Mucosa of rectum (tissue), 2 donors: ENCODE data around the gene RASL12.

ENCODE experiments used
- H3K27ac ChIP-seq, 2 donors: one replicate each; pipeline ENCODE4 v1.7.0; 2013; ENCODE audit warnings: inconsistent platforms in 2 of 2, low read depth in 2 of 2, low read length in 2 of 2
- H3K27me3 ChIP-seq, 2 donors: one replicate each; pipeline ENCODE4 v1.7.0; 2013; ENCODE audit warnings: low read length in 2 of 2; ENCODE audit not compliant: control insufficient read depth in 2 of 2, insufficient read depth in 2 of 2
- H3K36me3 ChIP-seq, 2 donors: one replicate each; pipeline ENCODE4 v1.7.0; 2013; ENCODE audit warnings: low read length in 2 of 2; ENCODE audit not compliant: control insufficient read depth in 2 of 2, insufficient read depth in 2 of 2
- H3K4me1 ChIP-seq, 2 donors: one replicate each; pipeline ENCODE4 v1.7.0; 2013; ENCODE audit warnings: low read length in 2 of 2, mild to moderate bottlenecking in 1 of 2; ENCODE audit not compliant: control insufficient read depth in 2 of 2, insufficient read depth in 2 of 2
- H3K4me3 ChIP-seq, 2 donors: one replicate each; pipeline ENCODE4 v1.7.0; 2013; ENCODE audit warnings: low read length in 2 of 2
- H3K9ac ChIP-seq, 2 donors: one replicate each; pipeline ENCODE4 v1.7.0; 2013; ENCODE audit warnings: low read length in 2 of 2, low read depth in 1 of 2, mild to moderate bottlenecking in 1 of 2
- H3K9me3 ChIP-seq, 2 donors: one replicate each; pipeline ENCODE4 v1.7.0; 2013; ENCODE audit warnings: low read length in 2 of 2; ENCODE audit not compliant: control insufficient read depth in 2 of 2
- donor health status: healthy.
- donor health status: Normal muscosa, but diverticular disease.

RASL12 gene

GRCh38 chr15:65066635-65067316, 1.0 kb downstream of the RASL12 start:
- peak overlapping the region; percentile 14 to 63 for H3K9ac ChIP-seq

DNA sequence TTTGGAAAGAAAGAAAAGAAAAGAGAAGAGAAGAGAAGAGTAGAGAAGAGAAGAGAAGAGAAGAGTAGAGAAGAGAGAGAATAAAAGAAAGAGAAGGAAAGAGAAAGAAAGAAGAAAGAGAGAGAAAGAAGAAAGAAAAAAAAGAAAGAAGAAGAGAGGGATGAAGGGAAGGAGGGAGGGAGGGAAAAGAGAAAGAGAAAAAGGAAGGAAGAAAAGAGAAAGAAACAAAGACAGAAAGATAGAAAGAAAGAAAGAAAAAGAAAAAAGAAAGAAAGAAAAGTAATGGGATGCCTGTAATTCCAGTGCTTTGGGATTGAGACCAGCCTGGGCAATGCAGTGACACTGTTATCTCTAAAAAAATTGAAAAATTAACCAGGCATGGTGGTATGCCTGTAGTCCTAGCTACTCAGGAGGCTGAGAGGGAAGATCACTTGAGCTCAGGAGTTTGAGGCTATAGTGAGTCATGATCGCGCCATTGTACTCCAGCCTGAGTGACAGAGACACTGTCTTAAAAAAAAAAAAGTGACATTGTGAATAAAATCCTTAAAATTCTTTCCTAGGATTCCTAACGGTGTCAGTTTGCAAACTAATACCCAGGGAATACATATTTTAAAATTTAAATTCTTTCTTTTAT, 1.7 kb downstream of the RASL12 start:
- Histone ChIP-seq H3K9me3 (no peaks in the 10 kb centered on the region), H3K36me3 (no peaks in the 10 kb centered on the region), H3K9ac (no peak overlapping the region), H3K4me3 (peak overlapping the region in 1 of 2 donors; percentile 69), H3K27ac (peak overlapping the region; percentile 62 to 74), H3K27me3 (peaks cover 10 to 13% of the 10 kb centered on the region in 2 donors), H3K4me1 (peaks cover 5 to 12% of the 10 kb centered on the region in 2 donors)

More at GRCh38 chr15:65066635-65067316, 1.0 kb downstream of the RASL12 start:
- peaks cover 7 to 10% of the 10 kb centered on the region in 2 donors for H3K4me1 ChIP-seq
- H3K27me3 ChIP-seq, result peaks cover 10 to 13% of the 10 kb centered on the region in 2 donors
- peak overlapping the region; percentile 62 to 74 for H3K27ac ChIP-seq
- H3K36me3 ChIP-seq, result no peaks in the 10 kb centered on the region
- peak overlapping the region; percentile 55 to 69 for H3K4me3 ChIP-seq
- H3K9me3 ChIP-seq, result no peaks in the 10 kb centered on the region

GRCh38 chr15:65062726-65063125, 5.1 kb downstream of the RASL12 start:
- no peak overlapping the region for H3K4me3 ChIP-seq
- H3K9ac ChIP-seq, result no peak overlapping the region
- peaks cover 10 to 13% of the 10 kb centered on the region in 2 donors for H3K27me3 ChIP-seq
- peaks cover 2 to 4% of the 10 kb centered on the region in 2 donors for H3K4me1 ChIP-seq
- H3K36me3 ChIP-seq, result peaks cover 0 to 3% of the 10 kb centered on the region in 2 donors
- H3K27ac ChIP-seq, result no peak overlapping the region
- no peaks in the 10 kb centered on the region for H3K9me3 ChIP-seq

DNA sequence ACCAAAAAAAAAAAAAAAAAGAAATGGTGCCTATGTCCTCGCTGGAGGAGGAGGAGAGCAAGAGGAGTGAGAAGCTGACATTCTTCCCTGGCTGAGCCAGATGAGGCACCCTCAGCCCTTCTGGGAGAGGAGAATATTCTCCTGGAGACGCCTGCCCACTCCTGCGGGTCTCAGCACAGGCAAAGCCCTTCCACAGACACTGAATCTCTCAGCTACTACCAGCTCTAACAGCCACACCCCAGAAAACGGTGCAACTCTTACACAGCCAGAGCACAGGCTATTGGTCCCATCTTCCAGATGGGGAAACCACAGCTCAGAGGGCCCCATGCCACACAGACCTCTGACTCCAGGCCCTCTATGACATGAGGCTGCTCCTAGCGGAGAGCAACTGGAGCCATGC, 5.7 kb downstream of the RASL12 start:
- no peak overlapping the region for H3K27ac ChIP-seq
- H3K27me3 ChIP-seq, result peaks cover 5 to 8% of the 10 kb centered on the region in 2 donors
- H3K4me1 ChIP-seq, result peaks cover 4 to 7% of the 10 kb centered on the region in 2 donors
- no peaks in the 10 kb centered on the region for H3K9me3 ChIP-seq
- H3K4me3 ChIP-seq, result no peak overlapping the region
- peaks cover 0 to 5% of the 10 kb centered on the region in 2 donors for H3K36me3 ChIP-seq
- no peak overlapping the region for H3K9ac ChIP-seq

DNA sequence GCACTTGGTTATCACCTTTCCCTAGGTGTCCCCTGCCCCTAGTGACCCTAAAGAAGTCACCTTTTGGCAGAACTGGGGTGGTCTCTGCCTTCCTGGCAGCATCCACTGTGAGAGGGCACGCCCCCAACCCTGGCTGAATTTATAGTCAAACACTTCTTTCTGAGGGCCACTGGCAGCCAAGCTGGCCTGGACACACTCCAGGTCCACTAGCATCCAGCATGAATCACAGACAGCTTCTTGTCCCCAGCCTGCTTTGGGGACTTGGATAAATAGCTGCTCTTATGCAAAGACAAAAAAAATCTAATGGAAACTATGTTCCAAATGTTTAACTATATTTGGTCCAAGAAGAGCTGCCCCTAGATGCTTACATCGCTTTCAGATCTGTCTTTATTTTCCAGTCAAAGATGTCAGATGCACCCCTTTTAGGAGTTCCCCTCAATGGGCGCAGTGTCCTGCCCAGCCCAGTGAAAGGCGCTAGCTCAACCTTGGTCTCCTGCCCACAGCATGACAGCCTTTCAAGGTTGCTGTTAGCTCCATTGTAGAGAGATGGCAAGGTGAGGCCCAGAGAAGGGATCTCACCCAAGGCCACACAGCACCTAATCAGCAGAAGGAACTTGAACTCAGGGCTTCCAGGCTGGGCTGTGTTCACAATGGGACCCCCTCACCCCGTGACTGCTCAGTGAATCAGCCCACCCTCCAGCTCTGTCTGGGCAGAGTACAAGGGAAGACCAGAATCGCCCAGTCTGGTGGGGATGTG, 7.0 kb downstream of the RASL12 start:
- H3K36me3 ChIP-seq, result peaks cover 0 to 7% of the 10 kb centered on the region in 2 donors
- peaks cover 0 to 2% of the 10 kb centered on the region in 2 donors for H3K27me3 ChIP-seq
- no peak overlapping the region for H3K9ac ChIP-seq
- peaks cover 5 to 10% of the 10 kb centered on the region in 2 donors for H3K4me1 ChIP-seq
- no peaks in the 10 kb centered on the region for H3K9me3 ChIP-seq
- peak overlapping the region; percentile 17 to 30 for H3K27ac ChIP-seq
- H3K4me3 ChIP-seq, result no peak overlapping the region

DNA sequence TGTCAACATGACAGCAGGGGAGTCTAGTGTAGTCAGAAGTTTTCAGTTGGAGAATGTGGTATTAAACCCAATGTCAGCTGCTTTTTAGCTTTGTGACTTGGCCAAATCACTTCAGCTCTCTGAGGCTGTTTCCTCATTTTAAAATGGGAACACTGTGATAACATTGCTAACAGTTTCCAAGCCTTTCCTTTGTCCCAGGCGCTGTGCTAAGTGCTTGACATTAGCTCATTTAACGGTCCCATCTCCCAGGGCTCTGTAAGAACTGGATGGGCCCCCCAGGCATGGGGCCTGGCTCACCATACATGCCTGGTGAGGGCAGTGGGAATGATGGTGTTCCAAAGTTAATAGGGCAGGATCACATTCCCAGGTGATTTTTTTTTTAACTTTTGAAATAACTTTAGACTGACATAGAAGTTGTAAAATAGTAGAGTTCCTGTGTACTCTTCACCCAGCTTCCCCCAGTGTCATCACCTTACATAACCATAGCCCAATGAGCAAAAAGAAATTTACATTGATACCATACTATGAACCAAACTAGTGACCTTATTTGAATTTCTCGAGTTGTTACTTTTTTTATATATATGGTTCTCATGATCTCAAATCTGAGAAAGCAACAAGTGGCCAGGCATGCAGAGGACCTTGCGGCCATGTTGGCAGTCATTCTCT, 7.7 kb downstream of the RASL12 start:
- Histone ChIP-seq H3K9me3 (no peaks in the 10 kb centered on the region), H3K4me1 (peaks cover 10% of the 10 kb centered on the region in 2 donors), H3K36me3 (peaks cover 0 to 7% of the 10 kb centered on the region in 2 donors), H3K27ac (peak overlapping the region in 1 of 2 donors; percentile 31), H3K4me3 (no peak overlapping the region), H3K27me3 (no peaks in the 10 kb centered on the region), H3K9ac (no peak overlapping the region)

- Histone ChIP-seq H3K4me1 (peaks cover 15 to 16% of the 10 kb centered on the region in 2 donors), H3K27me3 (no peaks in the 10 kb centered on the region), H3K9me3 (no peaks in the 10 kb centered on the region), H3K4me3 (no peak overlapping the region), H3K9ac (no peak overlapping the region), H3K36me3 (peaks cover 0 to 7% of the 10 kb centered on the region in 2 donors), H3K27ac (no peak overlapping the region)
Observed at GRCh38 chr15:65059369-65059750, 8.4 kb downstream of the RASL12 start.

GRCh38 chr15:65058394-65059368, 9.1 kb downstream of the RASL12 start:
- H3K4me1 ChIP-seq, result peaks cover 15 to 16% of the 10 kb centered on the region in 2 donors
- H3K27ac ChIP-seq, result no peak overlapping the region
- no peak overlapping the region for H3K4me3 ChIP-seq
- no peaks in the 10 kb centered on the region for H3K27me3 ChIP-seq
- H3K36me3 ChIP-seq, result peaks cover 0 to 7% of the 10 kb centered on the region in 2 donors
- no peaks in the 10 kb centered on the region for H3K9me3 ChIP-seq
- no peak overlapping the region for H3K9ac ChIP-seq

DNA sequence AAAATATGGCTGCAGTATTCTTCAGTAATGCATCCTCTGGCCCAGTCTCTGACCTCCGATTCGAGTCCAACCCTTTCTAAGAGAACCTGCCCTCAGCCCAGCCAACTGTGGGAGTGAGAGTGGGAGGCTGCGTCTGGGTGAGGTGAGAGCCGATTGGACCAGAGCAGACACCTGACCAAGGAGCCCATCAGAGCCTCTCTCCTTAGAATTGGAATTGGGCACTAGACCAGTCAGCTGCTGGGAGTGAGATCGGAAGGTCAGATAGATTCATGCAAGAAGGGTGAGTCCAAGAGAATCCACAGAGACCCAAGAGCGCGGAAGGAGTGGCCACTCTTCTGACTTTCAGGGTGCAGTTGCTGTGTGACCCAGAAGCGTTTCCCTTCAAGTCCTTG, 10.2 kb downstream of the RASL12 start:
- H3K9ac ChIP-seq, result no peak overlapping the region
- H3K9me3 ChIP-seq, result no peaks in the 10 kb centered on the region
- peaks cover 3 to 10% of the 10 kb centered on the region in 2 donors for H3K36me3 ChIP-seq
- H3K27me3 ChIP-seq, result no peaks in the 10 kb centered on the region
- H3K4me3 ChIP-seq, result no peak overlapping the region
- H3K4me1 ChIP-seq, result peaks cover 14 to 15% of the 10 kb centered on the region in 2 donors
- H3K27ac ChIP-seq, result peak overlapping the region in 1 of 2 donors; percentile 38
